ENCODE measurements around the gene USF3.

- TF ChIP-seq CTCF (IDR thresholded peaks at IDR 0.05) (no peak), POLR2AphosphoS5 (IDR thresholded peaks at IDR 0.05) (peak in 1 of 3 donors; percentile 21), POLR2A (IDR thresholded peaks at IDR 0.05) (no peak)
These were observed 67.7 kb downstream of the USF3 start for GRCh38 chr3:113628788-113629187.
